HEK293 (cell line): ENCODE measurements around the gene CCAR1.

Source experiments
- CTCF ChIA-PET: fragments of 350-600 bp; formaldehyde crosslinking; extraction: SDS; loops from one replicate; lab custom pipeline; 2021; ENCODE audit warnings: antibody characterized with exemption; lab: Yijun Ruan, JAX
- POLR2A ChIA-PET: fragments of 300-600 bp; formaldehyde crosslinking; extraction: SDS; loops from one replicate; lab custom pipeline; 2020; ENCODE audit warnings: antibody characterized with exemption, inconsistent platforms; lab: Yijun Ruan, JAX
- H3K27ac ChIP-seq: fragments of 200-500 bp; sonication (Bioruptor generic); 2 replicates; pipeline ENCODE4 v1.5.1; 2014; ENCODE audit warnings: low read depth, low read length, control low read depth, inconsistent platforms; ENCODE audit errors: extremely low read depth
- H3K36me3 ChIP-seq, 2 experiments: fragments of 200-500 bp in 1 of 2; sonication (Bioruptor generic) in 1 of 2; 1 replicate in 1 of 2; 2 replicates in 1 of 2; pipeline ENCODE4 v1.5.1; 2014 to 2017; ENCODE audit warnings: inconsistent platforms in 2 of 2, low read length in 2 of 2; ENCODE audit not compliant: control insufficient read depth in 2 of 2, insufficient read depth in 1 of 2
- H3K4me1 ChIP-seq: fragments of 200-500 bp; sonication (Bioruptor generic); 2 replicates; pipeline ENCODE4 v1.5.1; 2014; ENCODE audit warnings: mild to moderate bottlenecking, low read length, inconsistent platforms; ENCODE audit not compliant: control insufficient read depth, insufficient read depth
- H3K4me3 ChIP-seq: 2 replicates; pipeline ENCODE4 v1.5.1; 2011; ENCODE audit warnings: low read depth, mild to moderate bottlenecking, control low read depth, low read length, moderate library complexity
- H3K9me3 ChIP-seq: fragments of 200-500 bp; sonication (Bioruptor generic); 2 replicates; pipeline ENCODE4 v1.5.1; 2014; ENCODE audit warnings: low read depth, low read length, inconsistent platforms; ENCODE audit not compliant: control insufficient read depth, insufficient read depth
- PRDM1 ChIP-seq: fragments of 450-650 bp; formaldehyde crosslinking; IDR thresholded peaks from 2 replicates; pipeline ENCODE4; 2016; ENCODE audit warnings: missing biosample characterization, missing genetic modification characterization
- PRDM2 ChIP-seq: fragments of 450-650 bp; formaldehyde crosslinking; IDR thresholded peaks from 2 replicates; pipeline ENCODE4 v1.5.1; 2016; ENCODE audit warnings: missing biosample characterization, missing genetic modification characterization, borderline replicate concordance
- SALL2 ChIP-seq: fragments of 450-650 bp; formaldehyde crosslinking; IDR thresholded peaks from 2 replicates; pipeline ENCODE4 v1.5.0; 2017; ENCODE audit warnings: missing biosample characterization, mild to moderate bottlenecking, missing genetic modification characterization, borderline replicate concordance
- SCRT1 ChIP-seq: fragments of 450-650 bp; formaldehyde crosslinking; IDR thresholded peaks from 2 replicates; pipeline ENCODE4 v1.5.1; 2016; ENCODE audit warnings: missing biosample characterization, missing genetic modification characterization, borderline replicate concordance
- SCRT2 ChIP-seq: fragments of 450-650 bp; formaldehyde crosslinking; IDR thresholded peaks from 2 replicates; pipeline ENCODE4 v1.5.1; 2016; ENCODE audit warnings: missing biosample characterization, missing genetic modification characterization
- SP7 ChIP-seq: fragments of 450-650 bp; formaldehyde crosslinking; IDR thresholded peaks from 2 replicates; pipeline ENCODE4 v1.5.1; 2016; ENCODE audit warnings: missing biosample characterization, missing genetic modification characterization
- TSHZ1 ChIP-seq: fragments of 450-650 bp; formaldehyde crosslinking; IDR thresholded peaks from 2 replicates; pipeline ENCODE4 v1.5.1; 2016; ENCODE audit warnings: missing biosample characterization, missing genetic modification characterization, borderline replicate concordance
- YY1 ChIP-seq: fragments of 450-650 bp; formaldehyde crosslinking; IDR thresholded peaks from 2 replicates; pipeline ENCODE4 v1.5.1; 2018; ENCODE audit warnings: missing biosample characterization, missing genetic modification characterization
- ZBTB20 ChIP-seq: fragments of 450-650 bp; formaldehyde crosslinking; IDR thresholded peaks from 2 replicates; pipeline ENCODE4 v1.5.1; 2016; ENCODE audit warnings: missing biosample characterization, missing genetic modification characterization
- ZBTB48 ChIP-seq: fragments of 450-650 bp; formaldehyde crosslinking; IDR thresholded peaks from 2 replicates; pipeline ENCODE4 v1.5.1; 2016; ENCODE audit warnings: missing biosample characterization, missing genetic modification characterization
- ZBTB7A ChIP-seq: fragments of 450-650 bp; formaldehyde crosslinking; IDR thresholded peaks from 2 replicates; pipeline ENCODE4 v1.5.1; 2016; ENCODE audit warnings: low read depth, missing biosample characterization, missing genetic modification characterization
- ZBTB8A ChIP-seq: fragments of 450-650 bp; formaldehyde crosslinking; IDR thresholded peaks from 2 replicates; pipeline ENCODE4 v1.5.1; 2016; ENCODE audit warnings: missing biosample characterization, missing genetic modification characterization
- ZNF146 ChIP-seq: fragments of 450-650 bp; formaldehyde crosslinking; IDR thresholded peaks from 2 replicates; pipeline ENCODE4 v1.5.1; 2016; ENCODE audit warnings: missing biosample characterization, missing genetic modification characterization
- ZNF214 ChIP-seq: fragments of 450-650 bp; formaldehyde crosslinking; IDR thresholded peaks from 2 replicates; pipeline ENCODE4 v1.5.1; 2017; ENCODE audit warnings: missing biosample characterization, mild to moderate bottlenecking, missing genetic modification characterization, borderline replicate concordance
- ZNF223 ChIP-seq: fragments of 450-650 bp; formaldehyde crosslinking; IDR thresholded peaks from 2 replicates; pipeline ENCODE4 v1.5.1; 2016; ENCODE audit warnings: missing biosample characterization, missing genetic modification characterization
- ZNF362 ChIP-seq: fragments of 450-650 bp; formaldehyde crosslinking; IDR thresholded peaks from 2 replicates; pipeline ENCODE4 v1.5.1; 2016; ENCODE audit warnings: missing biosample characterization, missing genetic modification characterization
- ZNF391 ChIP-seq: fragments of 450-650 bp; formaldehyde crosslinking; IDR thresholded peaks from 2 replicates; pipeline ENCODE4 v1.5.1; 2016; ENCODE audit warnings: low read depth, missing biosample characterization, missing genetic modification characterization, borderline replicate concordance
- ZNF530 ChIP-seq: fragments of 450-650 bp; formaldehyde crosslinking; IDR thresholded peaks from 2 replicates; pipeline ENCODE4 v1.5.1; 2016; ENCODE audit warnings: low read depth, missing biosample characterization, missing genetic modification characterization
- ZNF626 ChIP-seq: fragments of 450-650 bp; sonication (Bioruptor Pico); formaldehyde crosslinking; IDR thresholded peaks from 2 replicates; pipeline ENCODE4 v1.5.1; 2018; ENCODE audit warnings: missing biosample characterization, missing genetic modification characterization, inconsistent platforms
- ZNF792 ChIP-seq: fragments of 450-650 bp; formaldehyde crosslinking; IDR thresholded peaks from 2 replicates; pipeline ENCODE4 v1.5.1; 2016; ENCODE audit warnings: missing biosample characterization, missing genetic modification characterization
- ZSCAN23 ChIP-seq: fragments of 450-650 bp; formaldehyde crosslinking; IDR thresholded peaks from 2 replicates; pipeline ENCODE4 v1.5.1; 2016; ENCODE audit warnings: missing biosample characterization, missing genetic modification characterization
- TF ChIP-seq, protein P1 (sequence below): fragments of 450-650 bp; formaldehyde crosslinking; IDR thresholded peaks from 2 replicates; pipeline ENCODE4 v1.5.0; 2017; ENCODE audit warnings: missing biosample characterization, missing genetic modification characterization, borderline replicate concordance

CCAR1 gene

GRCh38 chr10:68812420-68812819 is 91.4 kb downstream of the CCAR1 start (continued):
- TF ChIP-seq PRDM2 (tag by site-specific recombination) (no peak), TSHZ1 (tag by site-specific recombination) (no peak), ZNF792 (no peak)
- TF ChIP-seq, protein P1, sequence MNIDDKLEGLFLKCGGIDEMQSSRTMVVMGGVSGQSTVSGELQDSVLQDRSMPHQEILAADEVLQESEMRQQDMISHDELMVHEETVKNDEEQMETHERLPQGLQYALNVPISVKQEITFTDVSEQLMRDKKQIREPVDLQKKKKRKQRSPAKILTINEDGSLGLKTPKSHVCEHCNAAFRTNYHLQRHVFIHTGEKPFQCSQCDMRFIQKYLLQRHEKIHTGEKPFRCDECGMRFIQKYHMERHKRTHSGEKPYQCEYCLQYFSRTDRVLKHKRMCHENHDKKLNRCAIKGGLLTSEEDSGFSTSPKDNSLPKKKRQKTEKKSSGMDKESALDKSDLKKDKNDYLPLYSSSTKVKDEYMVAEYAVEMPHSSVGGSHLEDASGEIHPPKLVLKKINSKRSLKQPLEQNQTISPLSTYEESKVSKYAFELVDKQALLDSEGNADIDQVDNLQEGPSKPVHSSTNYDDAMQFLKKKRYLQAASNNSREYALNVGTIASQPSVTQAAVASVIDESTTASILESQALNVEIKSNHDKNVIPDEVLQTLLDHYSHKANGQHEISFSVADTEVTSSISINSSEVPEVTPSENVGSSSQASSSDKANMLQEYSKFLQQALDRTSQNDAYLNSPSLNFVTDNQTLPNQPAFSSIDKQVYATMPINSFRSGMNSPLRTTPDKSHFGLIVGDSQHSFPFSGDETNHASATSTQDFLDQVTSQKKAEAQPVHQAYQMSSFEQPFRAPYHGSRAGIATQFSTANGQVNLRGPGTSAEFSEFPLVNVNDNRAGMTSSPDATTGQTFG (tag by site-specific recombination), result no peak

DNA sequence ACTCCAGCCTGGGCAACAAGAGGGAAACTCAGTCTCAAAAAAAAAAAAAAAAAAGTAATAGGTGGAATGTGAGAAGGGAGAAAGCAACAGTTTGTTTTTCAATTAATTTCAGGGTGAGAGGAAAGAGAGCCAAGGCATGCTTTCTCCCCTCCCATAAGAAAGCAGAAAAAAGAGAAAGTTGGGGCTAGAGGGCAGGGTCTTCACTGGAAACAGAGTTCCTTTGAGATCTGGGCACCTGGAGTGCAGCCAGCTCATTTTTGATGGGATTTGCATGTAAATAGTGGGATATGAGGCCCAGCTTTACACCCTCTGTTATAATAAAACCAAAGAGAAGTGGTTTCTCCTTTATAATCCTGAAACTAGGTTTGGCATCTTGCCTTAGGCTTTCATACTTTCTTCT is 92.5 kb downstream of the CCAR1 start:
- H3K4me1 ChIP-seq, result peaks cover 4% of the 10 kb centered on the region
- H3K9me3 ChIP-seq, result no peaks in the 10 kb centered on the region
- H3K4me3 ChIP-seq, result no peak overlapping the region
- CTCF ChIA-PET, result interaction anchor here (0.7 kb wide), 1 partner anchor 14 kb away, joined by 4 read pairs; the partner anchor contains the start of gene STOX1
- TF ChIP-seq ZBTB8A (tag by site-specific recombination) (no peak), ZNF626 (tag by site-specific recombination) (no peak), ZSCAN23 (tag by site-specific recombination) (no peak), PRDM1 (tag by site-specific recombination) (peak; percentile 98), SP7 (tag by site-specific recombination) (no peak), SALL2 (tag by site-specific recombination) (no peak), ZNF223 (tag by site-specific recombination) (no peak), YY1 (tag by site-specific recombination) (no peak), ZNF362 (no peak), ZNF214 (tag by site-specific recombination) (no peak), SCRT2 (tag by site-specific recombination) (peak; percentile 88), SCRT1 (tag by site-specific recombination) (peak; percentile 77), ZNF146 (tag by site-specific recombination) (no peak), ZBTB20 (tag by site-specific recombination) (no peak), ZNF391 (no peak), ZBTB7A (tag by site-specific recombination) (no peak), ZNF530 (tag by site-specific recombination) (no peak), ZBTB48 (no peak)
- H3K27ac ChIP-seq, result no peak overlapping the region
- POLR2A ChIA-PET, result interaction anchor here (1.6 kb wide), 1 partner anchor 14 kb away, joined by 9 read pairs; the partner anchor contains the start of gene STOX1
- no peaks in the 10 kb centered on the region; a peak in 1 of 3 replicates for H3K36me3 ChIP-seq
